GM12878 (cell line): ENCODE results near the gene LPCAT3. TPM values are rescaled to one million over a fixed set of nuclear protein-coding genes. Genes with fewer than 3 reads are reported as not detected.

Experiments
- BCL11A ChIP-seq: IDR thresholded peaks from 2 replicates; pipeline ENCODE4 v1.6.1; 2011; ENCODE audit warnings: low read depth, low read length
- BHLHE40 ChIP-seq, 2 experiments: fragments of 450-650 bp in 1 of 2; IDR thresholded peaks; 2 replicates each; pipeline ENCODE4 v1.6.1; 2011 to 2017; ENCODE audit warnings: low read depth in 2 of 2, borderline replicate concordance in 1 of 2, improper control_type of control experiment in 1 of 2, low read length in 1 of 2, mild to moderate bottlenecking in 1 of 2
- E4F1 ChIP-seq: fragments of 450-650 bp; IDR thresholded peaks from 2 replicates; pipeline ENCODE4 v1.6.1; 2018; ENCODE audit warnings: borderline replicate concordance, mild to moderate bottlenecking; ENCODE audit not compliant: partially characterized antibody
- EGR1 ChIP-seq, 2 experiments: IDR thresholded peaks; 1 replicate in 1 of 2; 2 replicates in 1 of 2; pipeline ENCODE4 v1.6.1; 2011 to 2012; ENCODE audit warnings: low read depth in 2 of 2, low read length in 2 of 2, borderline replicate concordance in 1 of 2, mild to moderate bottlenecking in 1 of 2, moderate library complexity in 1 of 2
- ETV6 ChIP-seq, 2 experiments: fragments of 450-650 bp in 1 of 2; IDR thresholded peaks in 1 of 2; conservative IDR thresholded peaks in 1 of 2; 2 replicates each; pipeline ENCODE4 v1.6.1; 2014; ENCODE audit warnings: antibody characterized with exemption in 1 of 2, borderline replicate concordance in 1 of 2, low read depth in 1 of 2, mild to moderate bottlenecking in 1 of 2, moderate library complexity in 1 of 2
- NBN ChIP-seq: fragments of 450-650 bp; IDR thresholded peaks from 2 replicates; pipeline ENCODE4 v1.6.1; 2016
- PAX5 ChIP-seq: IDR thresholded peaks from 2 replicates; pipeline ENCODE4 v1.6.1; 2011; ENCODE audit warnings: low read depth, low read length, borderline replicate concordance
- POU2F2 ChIP-seq: IDR thresholded peaks from 3 replicates; pipeline ENCODE4 v1.6.1; 2011; ENCODE audit warnings: low read depth, mild to moderate bottlenecking, low read length, borderline replicate concordance
- RAD51 ChIP-seq: fragments of 450-650 bp; IDR thresholded peaks from 2 replicates; pipeline ENCODE4 v1.6.1; 2016; ENCODE audit warnings: moderate library complexity, mild to moderate bottlenecking, inconsistent platforms
- SKIL ChIP-seq: fragments of 450-650 bp; IDR thresholded peaks from 2 replicates; pipeline ENCODE4 v1.6.1; 2017; ENCODE audit warnings: mild to moderate bottlenecking, low read depth, inconsistent platforms; ENCODE audit not compliant: poor library complexity, severe bottlenecking
- STAT3 ChIP-seq: IDR thresholded peaks from 2 replicates; pipeline ENCODE4 v1.6.1; 2011; ENCODE audit warnings: low read depth, low read length, improper control_type of control experiment
- TAF1 ChIP-seq: IDR thresholded peaks from 2 replicates; pipeline ENCODE4 v1.6.1; 2011; ENCODE audit warnings: mild to moderate bottlenecking, low read depth, low read length, borderline replicate concordance
- YY1 ChIP-seq: IDR thresholded peaks from 2 replicates; pipeline ENCODE4 v1.6.1; 2011; ENCODE audit warnings: low read depth, mild to moderate bottlenecking, low read length
- polyA plus RNA-seq, 11 experiments: library from polyadenylated mRNA; depleted of rRNA in 4 of 11; unstranded in 6 of 11; stranded (reverse) in 5 of 11; fragments of >200 nt; fragmentation: Nextera tagmentation in 4 of 11; fragmentation: Illumina TruSeq in 1 of 11; extraction: Ambion mirVana in 4 of 11; extraction: Trizol in 1 of 11; gene quantifications; 1 replicate in 1 of 11; 2 replicates in 10 of 11; pipeline versions ENCODE4 v1.2.1 to v1.2.3, GENCODE V29; 2011 to 2016; ENCODE audit warnings: inconsistent platforms in 2 of 11, missing spikeins in 2 of 11, low read depth in 1 of 11
- total RNA-seq, 4 experiments: library from RNA; depleted of rRNA in 3 of 4; stranded (reverse); fragments of >200 nt in 3 of 4; fragmentation: Illumina TruSeq in 1 of 4; extraction: Trizol in 1 of 4; gene quantifications; 2 replicates each; pipeline versions ENCODE4 v1.2.1 to v1.2.3, GENCODE V29; 2013 to 2021

LPCAT3 gene
- total and polyA plus RNA-seq, 10 of the 15 experiments (the other 5 are each of a cell fraction or from before 2014, with no cell fraction given) = 2.6 to 48.3 (median 23.0) TPM

- TF ChIP-seq BCL11A = peak; percentile 39; the same call in 1 of the 2 replicates
- no peak for TF ChIP-seq STAT3
- TF ChIP-seq ETV6 (conservative IDR thresholded peaks at IDR 0.05 in 1 of 2, IDR thresholded peaks at IDR 0.05 in 1 of 2; ENCODE audit: borderline replicate concordance in 1 of 2, low read depth in 1 of 2) = no peak
- no peak for TF ChIP-seq E4F1
- peak; percentile 61; the same call in 1 of the 2 replicates for TF ChIP-seq PAX5
- TF ChIP-seq BHLHE40 (IDR thresholded peaks at IDR 0.05; ENCODE audit: borderline replicate concordance in 1 of 2, low read depth in 2 of 2, low read length in 1 of 2) = peak; percentile 84 to 91
- peak; percentile 40; the same call in 1 of the 3 replicates for TF ChIP-seq POU2F2
- no peak for TF ChIP-seq RAD51
- no peak for TF ChIP-seq NBN
- TF ChIP-seq SKIL = no peak
- TF ChIP-seq YY1 = peak; percentile 82
- 0 out of 2 replicates have a peak, but pooled peaks have one; percentile 46 for TF ChIP-seq TAF1
- peak in 1 of 2 experiments; percentile 90; a peak in 2 of 3 replicates for TF ChIP-seq EGR1 (IDR thresholded peaks at IDR 0.05; ENCODE audit: borderline replicate concordance in 1 of 2, low read depth in 2 of 2, low read length in 2 of 2)
Observed at GRCh38 chr12:6961278-6961694, 57.0 kb downstream of the LPCAT3 start (continued).
